HEK293 (cell line): Measurements from ENCODE around the gene PEAK3.
A peak's percentile ranks its signal among the peaks of the same experiment; 100 is the strongest.

Experiments used
- CTCF ChIA-PET: fragments of 350-600 bp; formaldehyde crosslinking; extraction: SDS; loops from one replicate; lab custom pipeline; 2021; ENCODE audit warnings: antibody characterized with exemption; lab: Yijun Ruan, JAX
- POLR2A ChIA-PET: fragments of 300-600 bp; formaldehyde crosslinking; extraction: SDS; loops from one replicate; lab custom pipeline; 2020; ENCODE audit warnings: antibody characterized with exemption, inconsistent platforms; lab: Yijun Ruan, JAX
- H3K27ac ChIP-seq: fragments of 200-500 bp; sonication (Bioruptor generic); 2 replicates; pipeline ENCODE4 v1.5.1; 2014; ENCODE audit warnings: low read depth, low read length, control low read depth, inconsistent platforms; ENCODE audit errors: extremely low read depth
- H3K36me3 ChIP-seq, 2 experiments: fragments of 200-500 bp in 1 of 2; sonication (Bioruptor generic) in 1 of 2; 1 replicate in 1 of 2; 2 replicates in 1 of 2; pipeline ENCODE4 v1.5.1; 2014 to 2017; ENCODE audit warnings: inconsistent platforms in 2 of 2, low read length in 2 of 2; ENCODE audit not compliant: control insufficient read depth in 2 of 2, insufficient read depth in 1 of 2
- H3K4me1 ChIP-seq: fragments of 200-500 bp; sonication (Bioruptor generic); 2 replicates; pipeline ENCODE4 v1.5.1; 2014; ENCODE audit warnings: mild to moderate bottlenecking, low read length, inconsistent platforms; ENCODE audit not compliant: control insufficient read depth, insufficient read depth
- H3K4me3 ChIP-seq: 2 replicates; pipeline ENCODE4 v1.5.1; 2011; ENCODE audit warnings: low read depth, mild to moderate bottlenecking, control low read depth, low read length, moderate library complexity
- H3K9me3 ChIP-seq: fragments of 200-500 bp; sonication (Bioruptor generic); 2 replicates; pipeline ENCODE4 v1.5.1; 2014; ENCODE audit warnings: low read depth, low read length, inconsistent platforms; ENCODE audit not compliant: control insufficient read depth, insufficient read depth
- EGR2 ChIP-seq: fragments of 450-650 bp; formaldehyde crosslinking; IDR thresholded peaks from 2 replicates; pipeline ENCODE4 v1.5.1; 2016; ENCODE audit warnings: low read depth, missing biosample characterization, missing genetic modification characterization
- HOXC10 ChIP-seq: sonication (generic); formaldehyde crosslinking; IDR thresholded peaks from 2 replicates; pipeline ENCODE4 v1.8.1; 2023; ENCODE audit warnings: mild to moderate bottlenecking, missing genetic modification reagents
- PRDM1 ChIP-seq: fragments of 450-650 bp; formaldehyde crosslinking; IDR thresholded peaks from 2 replicates; pipeline ENCODE4; 2016; ENCODE audit warnings: missing biosample characterization, missing genetic modification characterization
- SETDB1 ChIP-seq: IDR thresholded peaks from one replicate; pipeline ENCODE4 v1.6.1; 2017; ENCODE audit warnings: mild to moderate bottlenecking, low read length, moderate library complexity, mixed read lengths; ENCODE audit not compliant: insufficient read length
- YY1 ChIP-seq: fragments of 450-650 bp; formaldehyde crosslinking; IDR thresholded peaks from 2 replicates; pipeline ENCODE4 v1.5.1; 2018; ENCODE audit warnings: missing biosample characterization, missing genetic modification characterization
- ZFP37 ChIP-seq: fragments of 450-650 bp; formaldehyde crosslinking; IDR thresholded peaks from 2 replicates; pipeline ENCODE4 v1.5.1; 2016; ENCODE audit warnings: missing biosample characterization, missing genetic modification characterization
- ZNF121 ChIP-seq: fragments of 450-650 bp; formaldehyde crosslinking; IDR thresholded peaks from 2 replicates; pipeline ENCODE4 v1.5.1; 2016; ENCODE audit warnings: missing biosample characterization, missing genetic modification characterization
- ZNF157 ChIP-seq: fragments of 450-650 bp; formaldehyde crosslinking; IDR thresholded peaks from 2 replicates; pipeline ENCODE4 v1.5.1; 2016; ENCODE audit warnings: missing biosample characterization, missing genetic modification characterization
- ZNF174 ChIP-seq: fragments of 450-650 bp; formaldehyde crosslinking; IDR thresholded peaks from 2 replicates; pipeline ENCODE4 v1.5.0; 2017; ENCODE audit warnings: missing biosample characterization, mild to moderate bottlenecking, missing genetic modification characterization
- ZNF184 ChIP-seq: fragments of 450-650 bp; IDR thresholded peaks from 2 replicates; pipeline ENCODE4 v1.5.1; 2018; ENCODE audit warnings: missing biosample characterization, mild to moderate bottlenecking, missing genetic modification characterization
- ZNF221 ChIP-seq: fragments of 450-650 bp; formaldehyde crosslinking; IDR thresholded peaks from 2 replicates; pipeline ENCODE4 v1.5.1; 2017; ENCODE audit warnings: missing biosample characterization, missing genetic modification characterization, borderline replicate concordance
- ZNF529 ChIP-seq: fragments of 450-650 bp; formaldehyde crosslinking; IDR thresholded peaks from 2 replicates; pipeline ENCODE4 v1.5.1; 2017; ENCODE audit warnings: missing genetic modification characterization, missing biosample characterization; ENCODE audit not compliant: insufficient replicate concordance
- ZNF549 ChIP-seq: fragments of 450-650 bp; IDR thresholded peaks from 2 replicates; pipeline ENCODE4 v1.5.1; 2018; ENCODE audit warnings: missing biosample characterization, missing genetic modification characterization, mild to moderate bottlenecking, inconsistent platforms, moderate library complexity
- ZNF558 ChIP-seq: fragments of 450-650 bp; formaldehyde crosslinking; IDR thresholded peaks from 2 replicates; pipeline ENCODE4 v1.5.1; 2016; ENCODE audit warnings: missing biosample characterization, missing genetic modification characterization
- ZNF660 ChIP-seq: fragments of 450-650 bp; IDR thresholded peaks from 2 replicates; pipeline ENCODE4 v1.5.1; 2018; ENCODE audit warnings: missing biosample characterization, mild to moderate bottlenecking, missing genetic modification characterization
- ZNF768 ChIP-seq: fragments of 450-650 bp; formaldehyde crosslinking; IDR thresholded peaks from 2 replicates; pipeline ENCODE4 v1.5.1; 2018; ENCODE audit warnings: missing biosample characterization, mild to moderate bottlenecking, missing genetic modification characterization
- ZNF785 ChIP-seq: fragments of 450-650 bp; formaldehyde crosslinking; IDR thresholded peaks from 2 replicates; pipeline ENCODE4 v1.5.1; 2016; ENCODE audit warnings: missing biosample characterization, missing genetic modification characterization
- ZSCAN16 ChIP-seq: fragments of 450-650 bp; formaldehyde crosslinking; IDR thresholded peaks from 2 replicates; pipeline ENCODE4 v1.5.1; 2016; ENCODE audit warnings: missing biosample characterization, missing genetic modification characterization
- ZXDB ChIP-seq: fragments of 450-650 bp; formaldehyde crosslinking; IDR thresholded peaks from 2 replicates; pipeline ENCODE4 v1.5.1; 2016; ENCODE audit warnings: missing biosample characterization, missing genetic modification characterization
- TF ChIP-seq, protein P1 (sequence below): fragments of 450-650 bp; formaldehyde crosslinking; IDR thresholded peaks from 2 replicates; pipeline ENCODE4 v1.5.1; 2017; ENCODE audit warnings: missing biosample characterization, missing genetic modification characterization
- TF ChIP-seq, protein P2 (sequence below): sonication (generic); formaldehyde crosslinking; IDR thresholded peaks from 2 replicates; pipeline ENCODE4 v1.8.1; 2022; ENCODE audit warnings: mild to moderate bottlenecking, moderate library complexity, missing genetic modification reagents
- TF ChIP-seq, protein P3 (sequence below): fragments of 450-650 bp; formaldehyde crosslinking; IDR thresholded peaks from 2 replicates; pipeline ENCODE4 v1.5.1; 2016; ENCODE audit warnings: missing biosample characterization, missing genetic modification characterization
- TF ChIP-seq, protein P4 (sequence below): fragments of 450-650 bp; formaldehyde crosslinking; IDR thresholded peaks from 2 replicates; pipeline ENCODE4 v1.5.1; 2016; ENCODE audit warnings: missing biosample characterization, missing genetic modification characterization
- TF ChIP-seq, protein P5 (sequence below): fragments of 450-650 bp; formaldehyde crosslinking; optimal IDR thresholded peaks from 2 replicates; pipeline ENCODE3; 2016; ENCODE audit warnings: missing biosample characterization, mild to moderate bottlenecking, missing genetic modification characterization

Gene PEAK3

DNA sequence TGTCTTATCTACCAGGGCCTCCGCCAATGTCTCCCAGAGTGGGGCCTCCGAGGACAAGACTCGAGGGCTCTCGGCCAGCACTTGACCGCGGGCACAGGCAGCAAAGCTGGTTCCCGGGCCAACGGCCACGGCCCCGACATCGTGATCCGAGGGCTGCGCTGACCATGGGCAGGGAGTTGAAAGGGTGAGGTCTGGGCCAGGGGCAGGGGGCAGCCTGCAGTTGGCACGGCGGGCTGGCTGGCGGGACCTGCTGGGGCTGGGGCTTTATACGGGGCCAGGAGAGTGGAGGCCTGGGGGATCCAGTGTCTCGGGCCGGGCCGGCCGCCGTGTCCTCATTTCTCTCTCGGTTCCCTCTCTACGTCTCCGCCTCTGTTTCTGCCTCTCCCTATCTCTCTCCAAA, 35.8 kb upstream of the PEAK3 start:
- Histone ChIP-seq H3K27ac (no peak overlapping the region), H3K36me3 (peaks cover 0 to 6% of the 10 kb centered on the region in 2 experiments; a peak in 1 of 3 replicates), H3K4me1 (no peaks in the 10 kb centered on the region), H3K4me3 (no peak overlapping the region), H3K9me3 (no peaks in the 10 kb centered on the region)
- ChIA-PET POLR2A (interaction anchor here (0.8 to 1.9 kb wide), 2 partner anchors 10 kb away, joined by 4 to 5 read pairs; partner anchors contain the start of gene LSM7), CTCF (interaction anchor here (1.3 kb wide), 1 partner anchor 43 kb away, joined by 3 read pairs; no protein-coding TSS in a partner anchor)
- no peak for TF ChIP-seq HOXC10 (CRISPR knock-in tag)
- TF ChIP-seq, protein P1, sequence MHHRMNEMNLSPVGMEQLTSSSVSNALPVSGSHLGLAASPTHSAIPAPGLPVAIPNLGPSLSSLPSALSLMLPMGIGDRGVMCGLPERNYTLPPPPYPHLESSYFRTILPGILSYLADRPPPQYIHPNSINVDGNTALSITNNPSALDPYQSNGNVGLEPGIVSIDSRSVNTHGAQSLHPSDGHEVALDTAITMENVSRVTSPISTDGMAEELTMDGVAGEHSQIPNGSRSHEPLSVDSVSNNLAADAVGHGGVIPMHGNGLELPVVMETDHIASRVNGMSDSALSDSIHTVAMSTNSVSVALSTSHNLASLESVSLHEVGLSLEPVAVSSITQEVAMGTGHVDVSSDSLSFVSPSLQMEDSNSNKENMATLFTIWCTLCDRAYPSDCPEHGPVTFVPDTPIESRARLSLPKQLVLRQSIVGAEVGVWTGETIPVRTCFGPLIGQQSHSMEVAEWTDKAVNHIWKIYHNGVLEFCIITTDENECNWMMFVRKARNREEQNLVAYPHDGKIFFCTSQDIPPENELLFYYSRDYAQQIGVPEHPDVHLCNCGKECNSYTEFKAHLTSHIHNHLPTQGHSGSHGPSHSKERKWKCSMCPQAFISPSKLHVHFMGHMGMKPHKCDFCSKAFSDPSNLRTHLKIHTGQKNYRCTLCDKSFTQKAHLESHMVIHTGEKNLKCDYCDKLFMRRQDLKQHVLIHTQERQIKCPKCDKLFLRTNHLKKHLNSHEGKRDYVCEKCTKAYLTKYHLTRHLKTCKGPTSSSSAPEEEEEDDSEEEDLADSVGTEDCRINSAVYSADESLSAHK (tag by site-specific recombination), result no peak
- TF ChIP-seq, protein P2, sequence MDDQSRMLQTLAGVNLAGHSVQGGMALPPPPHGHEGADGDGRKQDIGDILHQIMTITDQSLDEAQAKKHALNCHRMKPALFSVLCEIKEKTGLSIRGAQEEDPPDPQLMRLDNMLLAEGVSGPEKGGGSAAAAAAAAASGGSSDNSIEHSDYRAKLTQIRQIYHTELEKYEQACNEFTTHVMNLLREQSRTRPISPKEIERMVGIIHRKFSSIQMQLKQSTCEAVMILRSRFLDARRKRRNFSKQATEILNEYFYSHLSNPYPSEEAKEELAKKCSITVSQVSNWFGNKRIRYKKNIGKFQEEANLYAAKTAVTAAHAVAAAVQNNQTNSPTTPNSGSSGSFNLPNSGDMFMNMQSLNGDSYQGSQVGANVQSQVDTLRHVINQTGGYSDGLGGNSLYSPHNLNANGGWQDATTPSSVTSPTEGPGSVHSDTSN (CRISPR knock-in tag), result no peak
- TF ChIP-seq, protein P3, sequence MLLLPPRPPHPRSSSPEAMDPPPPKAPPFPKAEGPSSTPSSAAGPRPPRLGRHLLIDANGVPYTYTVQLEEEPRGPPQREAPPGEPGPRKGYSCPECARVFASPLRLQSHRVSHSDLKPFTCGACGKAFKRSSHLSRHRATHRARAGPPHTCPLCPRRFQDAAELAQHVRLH (tag by site-specific recombination), result no peak
- no peak for TF ChIP-seq ZNF785
- TF ChIP-seq ZNF221 (tag by site-specific recombination), result no peak
- TF ChIP-seq, protein P4, sequence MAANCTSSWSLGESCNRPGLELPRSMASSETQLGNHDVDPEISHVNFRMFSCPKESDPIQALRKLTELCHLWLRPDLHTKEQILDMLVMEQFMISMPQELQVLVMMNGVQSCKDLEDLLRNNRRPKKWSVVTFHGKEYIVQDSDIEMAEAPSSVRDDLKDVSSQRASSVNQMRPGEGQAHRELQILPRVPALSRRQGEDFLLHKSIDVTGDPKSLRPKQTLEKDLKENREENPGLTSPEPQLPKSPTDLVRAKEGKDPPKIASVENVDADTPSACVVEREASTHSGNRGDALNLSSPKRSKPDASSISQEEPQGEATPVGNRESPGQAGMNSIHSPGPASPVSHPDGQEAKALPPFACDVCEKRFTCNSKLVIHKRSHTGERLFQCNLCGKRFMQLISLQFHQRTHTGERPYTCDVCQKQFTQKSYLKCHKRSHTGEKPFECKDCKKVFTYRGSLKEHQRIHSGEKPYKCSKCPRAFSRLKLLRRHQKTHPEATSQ, result no peak
- no peak for TF ChIP-seq YY1 (tag by site-specific recombination)
- TF ChIP-seq, protein P5, sequence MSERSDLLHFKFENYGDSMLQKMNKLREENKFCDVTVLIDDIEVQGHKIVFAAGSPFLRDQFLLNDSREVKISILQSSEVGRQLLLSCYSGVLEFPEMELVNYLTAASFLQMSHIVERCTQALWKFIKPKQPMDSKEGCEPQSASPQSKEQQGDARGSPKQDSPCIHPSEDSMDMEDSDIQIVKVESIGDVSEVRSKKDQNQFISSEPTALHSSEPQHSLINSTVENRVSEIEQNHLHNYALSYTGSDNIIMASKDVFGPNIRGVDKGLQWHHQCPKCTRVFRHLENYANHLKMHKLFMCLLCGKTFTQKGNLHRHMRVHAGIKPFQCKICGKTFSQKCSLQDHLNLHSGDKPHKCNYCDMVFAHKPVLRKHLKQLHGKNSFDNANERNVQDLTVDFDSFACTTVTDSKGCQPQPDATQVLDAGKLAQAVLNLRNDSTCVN (tag by site-specific recombination), result no peak

DNA sequence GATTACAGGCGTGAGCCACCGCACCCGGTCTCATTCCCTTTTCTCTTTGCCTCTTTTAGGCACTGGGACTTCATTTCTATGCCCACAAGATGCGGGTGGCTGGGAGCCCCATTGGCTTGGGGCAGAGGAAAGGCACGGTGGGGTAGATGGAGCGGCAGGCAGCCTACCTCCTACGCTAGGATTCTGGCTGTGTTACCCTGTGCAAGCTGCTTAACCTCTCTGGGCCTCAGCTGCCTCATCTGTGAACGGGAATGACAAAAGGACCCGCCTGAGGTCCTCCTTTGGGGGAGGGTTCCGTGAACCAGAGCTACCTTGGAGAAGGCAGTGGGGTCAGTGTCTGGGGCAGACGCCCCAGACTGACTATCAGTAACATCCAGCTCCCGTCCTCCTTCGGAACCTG, 35.3 kb upstream of the PEAK3 start:
- TF ChIP-seq PRDM1 (tag by site-specific recombination), result no peak
- TF ChIP-seq ZNF768 (tag by site-specific recombination), result 0 out of 2 replicates have a peak, but pooled peaks have one; percentile 56
- ChIA-PET CTCF (no interaction called here), POLR2A (interaction anchor here (0.8 to 1.6 kb wide), 2 partner anchors 9 to 11 kb away, joined by 4 to 5 read pairs; partner anchors contain the start of gene LSM7)
- Histone ChIP-seq H3K27ac (no peak overlapping the region), H3K36me3 (peaks cover 0 to 2% of the 10 kb centered on the region in 2 experiments; a peak in 1 of 3 replicates), H3K4me3 (no peak overlapping the region), H3K9me3 (no peaks in the 10 kb centered on the region), H3K4me1 (no peaks in the 10 kb centered on the region)

DNA sequence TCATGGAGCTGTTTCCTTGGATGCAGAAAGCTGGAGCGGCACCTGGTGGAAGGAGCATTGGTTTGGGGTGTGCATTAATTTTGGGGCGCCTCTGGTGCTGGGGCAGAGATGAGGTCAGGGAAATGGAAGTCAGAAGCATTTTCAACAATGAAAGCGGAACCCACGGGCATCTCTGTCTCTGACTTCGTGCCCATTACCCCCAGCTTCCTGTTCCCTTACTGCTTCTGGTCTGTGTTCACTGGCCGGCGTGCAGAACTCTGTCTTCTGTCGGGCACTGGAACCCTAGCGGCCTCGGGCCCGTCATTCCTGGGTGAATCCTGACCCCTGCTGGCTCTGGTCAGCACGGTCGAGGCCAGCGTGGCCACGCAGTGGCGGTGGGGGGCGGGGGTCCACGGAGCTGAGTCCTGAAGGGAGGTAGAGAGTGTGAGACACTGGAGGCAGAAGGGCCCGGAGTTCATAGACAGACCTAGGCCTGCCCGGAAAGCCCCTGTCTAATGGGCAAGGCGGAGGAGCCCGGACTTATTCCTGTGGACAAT, 33.9 kb upstream of the PEAK3 start:
- TF ChIP-seq ZNF184 (no peak), ZNF157 (tag by site-specific recombination) (no peak), ZSCAN16 (tag by site-specific recombination) (no peak), ZNF174 (tag by site-specific recombination) (no peak), ZXDB (tag by site-specific recombination) (no peak), ZNF529 (tag by site-specific recombination) (no peak), ZNF558 (tag by site-specific recombination) (no peak), SETDB1 (no peak), ZNF121 (tag by site-specific recombination) (no peak), ZNF549 (tag by site-specific recombination) (no peak), EGR2 (tag by site-specific recombination) (no peak), ZNF660 (no peak), ZFP37 (tag by site-specific recombination) (no peak)
- Histone ChIP-seq H3K4me3 (no peak overlapping the region), H3K9me3 (no peaks in the 10 kb centered on the region), H3K36me3 (no peaks in the 10 kb centered on the region), H3K4me1 (no peaks in the 10 kb centered on the region), H3K27ac (no peak overlapping the region)
- POLR2A ChIA-PET, result interaction anchor here (0.5 to 1.9 kb wide), 3 partner anchors 10 to 374 kb away, joined by 5 to 7 read pairs (median 6); partner anchors contain the start of gene LSM7
- CTCF ChIA-PET, result interaction anchor here (0.6 to 1.4 kb wide), 4 partner anchors 41 to 166 kb away, joined by 3 to 5 read pairs (median 4); no protein-coding TSS in a partner anchor
